ENCODE data around the gene CHRD. TPM values are rescaled to one million over a fixed set of nuclear protein-coding genes. Genes with fewer than 3 reads are reported as not detected.

Gene CHRD
- total RNA-seq, 4 donors from 2014 or later = 12.3 to 17.6 (median 16.8) TPM

- DNase-seq (ENCODE audit: extremely low spot score) = no peak
- Histone ChIP-seq H3K27me3 (peaks cover 0 to 22% (median 3%) of the 10 kb centered on the region in 4 donors), H3K9me3 (no peaks in the 10 kb centered on the region), H3K27ac (replicated peaks in 1 of 4) (no peak overlapping the region), H3K4me1 (no peaks in the 10 kb centered on the region), H3K36me3 (no peaks in the 10 kb centered on the region), H3K4me3 (no peak overlapping the region)
- 84% methylated on average over 18 of the region's 20 CpGs for WGBS
- no peak for TF ChIP-seq POLR2AphosphoS5 (IDR thresholded peaks at IDR 0.05)
- TF ChIP-seq EP300 (IDR thresholded peaks at IDR 0.05) = no peak
- no peak for TF ChIP-seq CTCF (IDR thresholded peaks at IDR 0.05)
- no peak for TF ChIP-seq POLR2A (IDR thresholded peaks at IDR 0.05; ENCODE audit: low read depth)
- intact Hi-C loops (cut with DNase I) = no loop called here
Observed at GRCh38 chr3:184405075-184406030, 25.5 kb downstream of the CHRD start.

GRCh38 chr3:184409331-184409926 is 29.6 kb downstream of the CHRD start:
- Histone ChIP-seq H3K36me3 (no peaks in the 10 kb centered on the region), H3K27ac (replicated peaks in 1 of 4) (no peak overlapping the region), H3K27me3 (no peaks in the 10 kb centered on the region), H3K4me1 (no peaks in the 10 kb centered on the region), H3K4me3 (no peak overlapping the region), H3K9me3 (no peaks in the 10 kb centered on the region)
- intact Hi-C loops (cut with DNase I) = no loop called here
- WGBS = 95% methylated on average over 6 of the region's 8 CpGs
- TF ChIP-seq CTCF (IDR thresholded peaks at IDR 0.05) (no peak), POLR2AphosphoS5 (IDR thresholded peaks at IDR 0.05) (no peak), POLR2A (IDR thresholded peaks at IDR 0.05; ENCODE audit: low read depth) (no peak), EP300 (IDR thresholded peaks at IDR 0.05) (no peak)
- no peak for DNase-seq (ENCODE audit: extremely low spot score)

GRCh38 chr3:184409946-184410500 is 30.2 kb downstream of the CHRD start:
- intact Hi-C loops (cut with DNase I) = loop anchor here (10.0 kb wide), 2 partner anchors 65 to 105 kb away; no protein-coding TSS in a partner anchor
- TF ChIP-seq POLR2AphosphoS5 (IDR thresholded peaks at IDR 0.05) (no peak), POLR2A (IDR thresholded peaks at IDR 0.05; ENCODE audit: low read depth) (no peak), CTCF (IDR thresholded peaks at IDR 0.05) (no peak), EP300 (IDR thresholded peaks at IDR 0.05) (no peak)

GRCh38 chr3:184414418-184415202 is 34.8 kb downstream of the CHRD start:
- Histone ChIP-seq H3K27me3 (no peaks in the 10 kb centered on the region), H3K27ac (replicated peaks in 1 of 4) (no peak overlapping the region), H3K4me3 (no peak overlapping the region), H3K9me3 (no peaks in the 10 kb centered on the region), H3K36me3 (no peaks in the 10 kb centered on the region), H3K4me1 (peaks cover 0 to 4% (median 2%) of the 10 kb centered on the region in 4 donors)
- TF ChIP-seq POLR2A (IDR thresholded peaks at IDR 0.05; ENCODE audit: low read depth) = no peak
- TF ChIP-seq POLR2AphosphoS5 (IDR thresholded peaks at IDR 0.05) = no peak
- no peak for TF ChIP-seq EP300 (IDR thresholded peaks at IDR 0.05)
- TF ChIP-seq CTCF (IDR thresholded peaks at IDR 0.05) = no peak
- no peak for DNase-seq (ENCODE audit: extremely low spot score)
- intact Hi-C loops (cut with DNase I) = loop anchor here (10.0 kb wide), 2 partner anchors 60 to 100 kb away; no protein-coding TSS in a partner anchor
- WGBS = 81% methylated on average over 16 of the region's 16 CpGs

More at GRCh38 chr3:184409946-184410500, 30.2 kb downstream of the CHRD start:
- Histone ChIP-seq H3K27me3 (no peaks in the 10 kb centered on the region), H3K36me3 (no peaks in the 10 kb centered on the region), H3K4me1 (no peaks in the 10 kb centered on the region), H3K4me3 (no peak overlapping the region), H3K27ac (replicated peaks in 1 of 4) (no peak overlapping the region), H3K9me3 (no peaks in the 10 kb centered on the region)
- 96% methylated on average over 6 of the region's 12 CpGs for WGBS
- DNase-seq (ENCODE audit: extremely low spot score) = no peak

Measured in esophagus muscularis mucosa (tissue), 4 donors.